AG09309 (cell line): Measurements from ENCODE around the gene DDAH1.

ENCODE experiments used
- DNase-seq: peaks from one replicate; pipeline ENCODE4 v3.0.0-alpha.2; 2010; ENCODE audit warnings: low read depth
- H3K4me3 ChIP-seq: 2 replicates; pipeline ENCODE4 v1.5.1; 2011; ENCODE audit warnings: mild to moderate bottlenecking, low read depth, low read length, moderate library complexity; ENCODE audit not compliant: control insufficient read depth
- CTCF ChIP-seq: IDR thresholded peaks from 2 replicates; pipeline ENCODE4 v1.5.1; 2011; ENCODE audit warnings: mild to moderate bottlenecking, low read depth, low read length, inconsistent platforms; ENCODE audit not compliant: insufficient read depth, control insufficient read depth; ENCODE audit errors: missing control alignments

Gene DDAH1

GRCh38 chr1:85319491-85319890, 145.5 kb downstream of the DDAH1 start:
- H3K4me3 ChIP-seq = no peak overlapping the region
- no peak for DNase-seq
- no peak for TF ChIP-seq CTCF

- no peak for TF ChIP-seq CTCF
- H3K4me3 ChIP-seq = no peak overlapping the region
- DNase-seq = no peak
Observed at GRCh38 chr1:85318217-85318616, 146.7 kb downstream of the DDAH1 start.

GRCh38 chr1:85317560-85317959, 147.4 kb downstream of the DDAH1 start:
- DNase-seq = no peak
- no peak for TF ChIP-seq CTCF
- no peak overlapping the region for H3K4me3 ChIP-seq

- H3K4me3 ChIP-seq = no peak overlapping the region
- no peak for TF ChIP-seq CTCF
- DNase-seq = no peak
Observed at GRCh38 chr1:85316321-85316720, 148.6 kb downstream of the DDAH1 start.

GRCh38 chr1:85315789-85316188, 149.2 kb downstream of the DDAH1 start:
- TF ChIP-seq CTCF = no peak
- no peak for DNase-seq
- no peak overlapping the region for H3K4me3 ChIP-seq

- DNase-seq = no peak
- no peak overlapping the region for H3K4me3 ChIP-seq
- TF ChIP-seq CTCF = no peak
Observed at GRCh38 chr1:85314726-85315125, 150.2 kb downstream of the DDAH1 start.
